Stimulated activated effector memory CD8-positive, alpha-beta T cell treated with anti-CD3 and anti-CD28 coated beads, Interleukin-12 subunit alpha, Interleukin-12 subunit beta, amount 100 ng/mL, for 72 hours (primary cell): ENCODE results near the gene KLHL30.

ENCODE experiments used
- ATAC-seq: fragments of 150-1000 bp; cut with Tn5 transposase; 2 replicates; pipeline ENCODE4 v1.10.0; 2021
- DNase-seq, 2 donors: peaks; one replicate each; pipeline ENCODE4 v3.0.0; 2021 to 2022; ENCODE audit warnings: low spot score in 2 of 2
- H3K27ac Mint-ChIP-seq: one replicate; pipeline ENCODE4 v1.8.0; 2022; ENCODE audit warnings: mild to moderate bottlenecking, mixed read lengths
- H3K36me3 Mint-ChIP-seq: one replicate; pipeline ENCODE4 v1.8.0; 2022; ENCODE audit warnings: mild to moderate bottlenecking, mixed read lengths
- H3K4me1 Mint-ChIP-seq: one replicate; pipeline ENCODE4 v1.8.0; 2022; ENCODE audit warnings: mixed read lengths
- H3K4me3 Mint-ChIP-seq: one replicate; pipeline ENCODE4 v1.8.0; 2022; ENCODE audit warnings: mild to moderate bottlenecking, mixed read lengths
- H3K9me3 Mint-ChIP-seq: one replicate; pipeline ENCODE4 v1.8.0; 2022; ENCODE audit warnings: mixed read lengths

Gene KLHL30

GRCh38 chr2:238123218-238123971 lies 15.1 kb upstream of the KLHL30 start:
- Mint-ChIP-seq H3K4me1 (no peaks in the 10 kb centered on the region), H3K27ac (no peak overlapping the region), H3K9me3 (no peaks in the 10 kb centered on the region), H3K36me3 (no peaks in the 10 kb centered on the region), H3K4me3 (no peak overlapping the region)
- DNase-seq: no peak
- no peak for ATAC-seq

GRCh38 chr2:238123991-238124470 lies 14.4 kb upstream of the KLHL30 start:
- DNase-seq (no peak), ATAC-seq (no peak)
- no peaks in the 10 kb centered on the region for H3K4me1 Mint-ChIP-seq
- H3K4me3 Mint-ChIP-seq: no peak overlapping the region
- no peaks in the 10 kb centered on the region for H3K9me3 Mint-ChIP-seq
- H3K27ac Mint-ChIP-seq: no peak overlapping the region
- no peaks in the 10 kb centered on the region for H3K36me3 Mint-ChIP-seq

GRCh38 chr2:238124488-238125126 lies 13.9 kb upstream of the KLHL30 start:
- DNase-seq (no peak), ATAC-seq (no peak)
- Mint-ChIP-seq H3K4me3 (no peak overlapping the region), H3K9me3 (no peaks in the 10 kb centered on the region), H3K36me3 (no peaks in the 10 kb centered on the region), H3K27ac (no peak overlapping the region), H3K4me1 (no peaks in the 10 kb centered on the region)

- ATAC-seq (no peak), DNase-seq (no peak)
- Mint-ChIP-seq H3K4me1 (no peaks in the 10 kb centered on the region), H3K4me3 (no peak overlapping the region), H3K27ac (no peak overlapping the region), H3K36me3 (no peaks in the 10 kb centered on the region), H3K9me3 (no peaks in the 10 kb centered on the region)
Measured at GRCh38 chr2:238125127-238125885, 13.2 kb upstream of the KLHL30 start.

GRCh38 chr2:238126338-238126737 lies 12.1 kb upstream of the KLHL30 start:
- no peaks in the 10 kb centered on the region for H3K9me3 Mint-ChIP-seq
- no peak overlapping the region for H3K27ac Mint-ChIP-seq
- DNase-seq (no peak), ATAC-seq (no peak)
- H3K4me3 Mint-ChIP-seq: no peak overlapping the region
- H3K36me3 Mint-ChIP-seq: no peaks in the 10 kb centered on the region
- H3K4me1 Mint-ChIP-seq: no peaks in the 10 kb centered on the region

GRCh38 chr2:238126775-238127164 lies 11.7 kb upstream of the KLHL30 start:
- Mint-ChIP-seq H3K4me3 (no peak overlapping the region), H3K27ac (no peak overlapping the region), H3K4me1 (no peaks in the 10 kb centered on the region), H3K36me3 (no peaks in the 10 kb centered on the region), H3K9me3 (no peaks in the 10 kb centered on the region)
- ATAC-seq (no peak), DNase-seq (no peak)

- H3K36me3 Mint-ChIP-seq: no peaks in the 10 kb centered on the region
Measured at GRCh38 chr2:238127165-238128060, 11.1 kb upstream of the KLHL30 start.

GRCh38 chr2:238128061-238128440 lies 10.4 kb upstream of the KLHL30 start:
- Mint-ChIP-seq H3K36me3 (no peaks in the 10 kb centered on the region), H3K4me3 (no peak overlapping the region), H3K4me1 (no peaks in the 10 kb centered on the region), H3K27ac (no peak overlapping the region), H3K9me3 (no peaks in the 10 kb centered on the region)
- DNase-seq (no peak), ATAC-seq (no peak)

More at GRCh38 chr2:238127165-238128060, 11.1 kb upstream of the KLHL30 start:
- Mint-ChIP-seq H3K9me3 (no peaks in the 10 kb centered on the region), H3K4me1 (no peaks in the 10 kb centered on the region), H3K27ac (no peak overlapping the region), H3K4me3 (no peak overlapping the region)
- ATAC-seq (peak; percentile 72), DNase-seq (no peak)

- Mint-ChIP-seq H3K4me1 (no peaks in the 10 kb centered on the region), H3K36me3 (no peaks in the 10 kb centered on the region), H3K9me3 (no peaks in the 10 kb centered on the region), H3K27ac (no peak overlapping the region), H3K4me3 (no peak overlapping the region)
- DNase-seq: no peak
- no peak for ATAC-seq
Measured at GRCh38 chr2:238128534-238129001, 9.9 kb upstream of the KLHL30 start.

GRCh38 chr2:238129166-238130010 lies 9.1 kb upstream of the KLHL30 start:
- no peak for ATAC-seq
- no peak overlapping the region for H3K27ac Mint-ChIP-seq
- no peaks in the 10 kb centered on the region for H3K4me1 Mint-ChIP-seq
- DNase-seq: no peak
- no peak overlapping the region for H3K4me3 Mint-ChIP-seq
- no peaks in the 10 kb centered on the region for H3K9me3 Mint-ChIP-seq
- H3K36me3 Mint-ChIP-seq: no peaks in the 10 kb centered on the region

- H3K9me3 Mint-ChIP-seq: no peaks in the 10 kb centered on the region
Measured at GRCh38 chr2:238130111-238130695, 8.3 kb upstream of the KLHL30 start.

GRCh38 chr2:238130696-238131628 lies 7.5 kb upstream of the KLHL30 start:
- Mint-ChIP-seq H3K27ac (no peak overlapping the region), H3K4me3 (no peak overlapping the region)
- ATAC-seq: no peak

More at GRCh38 chr2:238130111-238130695, 8.3 kb upstream of the KLHL30 start:
- Mint-ChIP-seq H3K27ac (no peak overlapping the region), H3K4me1 (no peaks in the 10 kb centered on the region), H3K4me3 (no peak overlapping the region), H3K36me3 (no peaks in the 10 kb centered on the region)
- ATAC-seq (no peak), DNase-seq (no peak)

More at GRCh38 chr2:238130696-238131628, 7.5 kb upstream of the KLHL30 start:
- no peaks in the 10 kb centered on the region for H3K9me3 Mint-ChIP-seq
- no peaks in the 10 kb centered on the region for H3K36me3 Mint-ChIP-seq
- DNase-seq: no peak
- H3K4me1 Mint-ChIP-seq: no peaks in the 10 kb centered on the region
